ENCODE data around the gene ABCA10. TPM values are rescaled to one million over a fixed set of nuclear protein-coding genes. Genes with fewer than 3 reads are reported as not detected.

The ABCA10 gene
- total RNA-seq, 6 experiments from 2014 or later = 1.7 to 4.0 (median 2.0) TPM

GRCh38 chr17:69103557-69104233 lies 124.9 kb downstream of the ABCA10 start:
- no peaks in the 10 kb centered on the region for H3K27me3 ChIP-seq
- ATAC-seq (no peak), DNase-seq (no peak)
- intact Hi-C loops (cut with DNase I) = no loop called here
- no peaks in the 10 kb centered on the region for H3K4me1 ChIP-seq
- no peak overlapping the region for H3K27ac ChIP-seq
- no peaks in the 10 kb centered on the region for H3K9me3 ChIP-seq
- H3K36me3 ChIP-seq = peaks cover 0 to 70% (median 12%) of the 10 kb centered on the region in 4 donors
- TF ChIP-seq POLR2A (IDR thresholded peaks at IDR 0.05) = no peak
- no peak for TF ChIP-seq CTCF (IDR thresholded peaks at IDR 0.05)
- H3K4me3 ChIP-seq = no peak overlapping the region
- WGBS (ENCODE audit: insufficient coverage, low coverage, low lambda C conversion rate, missing lambda C conversion rate) = 92% methylated on average over 9 of the region's 9 CpGs

DNA sequence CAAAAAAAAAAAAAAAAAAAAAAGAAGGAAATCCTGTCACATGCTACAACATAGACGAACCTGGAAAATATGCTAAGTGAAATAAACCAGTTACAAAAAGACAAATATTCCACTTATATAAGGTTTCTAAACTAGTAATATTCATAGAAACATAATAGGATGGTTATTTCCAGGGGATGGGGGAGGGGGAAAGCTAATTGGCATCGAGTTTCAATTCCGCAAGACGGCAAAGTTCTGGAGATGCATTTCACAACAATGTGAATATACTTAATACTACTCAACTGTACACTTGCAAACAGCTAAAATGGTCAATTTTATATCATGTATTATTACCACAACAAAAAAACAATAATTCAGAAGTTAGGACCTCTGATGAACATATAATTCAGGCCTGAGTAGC lies 130.0 kb downstream of the ABCA10 start:
- Histone ChIP-seq H3K27me3 (no peaks in the 10 kb centered on the region), H3K4me3 (no peak overlapping the region), H3K27ac (no peak overlapping the region), H3K9me3 (no peaks in the 10 kb centered on the region), H3K36me3 (peaks cover 0 to 78% (median 22%) of the 10 kb centered on the region in 4 donors), H3K4me1 (no peaks in the 10 kb centered on the region)
- 65% methylated on average over 4 of the region's 4 CpGs for WGBS (ENCODE audit: insufficient coverage, low coverage, low lambda C conversion rate, missing lambda C conversion rate)
- DNase-seq (no peak), ATAC-seq (peak in 1 of 4 donors; percentile 25)
- no peak for TF ChIP-seq POLR2A (IDR thresholded peaks at IDR 0.05)
- no peak for TF ChIP-seq CTCF (IDR thresholded peaks at IDR 0.05)
- intact Hi-C loops (cut with DNase I) = no loop called here

Small RNA genes within 50 kb of the gene (microRNA-seq; reads per million reads assigned to microRNA genes)
- gene MIR4524A (0 reads per million in 2 donors), gene MIR4524B (0 reads per million in 2 donors)

Small RNA genes within 50 kb of the gene (small RNA-seq; reads per million reads assigned to genes)
- 0 to 0.65 reads per million in 2 experiments for gene MIR4524B

Other genes with a start within 250 kb of the ABCA10 start
- 10 to 100 TPM in 2 of 6 experiments, 1 to 10 TPM in 4; 4.9 to 19.4 (median 8.8) TPM for gene ABCA9, start 167.9 kb downstream of the ABCA10 start, total RNA-seq
- gene ABCA6, start 86.9 kb downstream of the ABCA10 start, total RNA-seq = 100 to 1,000 TPM in 3 of 6 experiments, 10 to 100 TPM in 3; 54.7 to 155 (median 86.2) TPM
- 10 to 100 TPM; 34.5 to 58.2 (median 46.7) TPM for gene ABCA5, start 98.3 kb upstream of the ABCA10 start, total RNA-seq
- 1 to 10 TPM; 1.8 to 3.6 (median 2.3) TPM for gene MAP2K6, start 185.9 kb upstream of the ABCA10 start, total RNA-seq

All from right lobe of liver (tissue), 6 donors.